ENCODE measurements around the gene ALPP. TPM values are rescaled to one million over a fixed set of nuclear protein-coding genes. Genes with fewer than 3 reads are reported as not detected.
A peak's percentile ranks its signal among the peaks of the same experiment; 100 is the strongest.
"Not testable (repeated sequence)": the region's sequence is repeated elsewhere in the genome, so short reads cannot be mapped to it uniquely, and the experiment has no call there.

ALPP gene
- total RNA-seq, 3 donors from 2014 or later = not detected

DNA sequence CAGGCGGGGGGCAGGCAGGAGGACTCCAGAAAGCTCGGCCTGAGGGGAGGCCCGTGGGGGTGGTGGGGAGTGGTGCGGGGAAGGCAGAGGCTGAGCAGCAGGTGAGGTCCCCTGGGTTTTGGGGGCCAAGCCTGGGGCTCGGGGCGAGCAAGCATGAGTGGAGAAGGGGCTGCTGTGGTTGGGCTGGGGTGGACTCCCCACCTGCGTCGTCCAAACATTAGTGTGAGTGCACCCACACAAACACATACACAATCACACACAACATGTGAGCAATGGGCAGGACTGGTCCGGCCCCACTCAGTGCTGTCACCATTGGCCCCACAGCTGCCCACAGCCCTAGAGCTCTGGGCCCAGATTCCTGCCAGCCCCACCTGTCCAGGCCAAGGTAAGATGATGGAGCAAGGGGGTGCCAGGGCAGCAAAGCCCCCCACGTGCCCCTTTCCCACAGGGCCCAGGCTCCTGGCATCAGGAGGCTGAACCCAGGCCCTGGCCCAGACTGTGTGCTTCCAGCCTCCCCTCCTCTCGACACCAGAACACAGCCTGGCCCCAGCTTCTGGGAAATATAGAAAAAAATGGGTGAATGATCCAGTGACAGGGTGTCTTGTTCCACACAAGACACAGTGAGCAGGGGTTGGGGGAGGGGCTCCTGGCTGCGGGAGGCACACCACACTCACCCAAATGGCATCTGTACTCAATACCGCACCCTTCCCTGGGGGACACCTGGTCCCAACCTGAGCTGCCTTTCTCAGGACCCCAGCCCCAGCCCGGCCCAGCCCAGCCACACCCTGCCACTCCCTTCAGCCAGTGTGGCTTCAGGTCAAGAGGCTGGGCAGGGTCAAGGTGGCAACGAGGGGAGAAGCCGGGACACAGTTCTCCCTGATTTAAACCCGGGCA, 463 bp upstream of the ALPP start:
- Mint-ChIP-seq H3K27me3 (ENCODE audit: low read depth) (peaks cover 15% of the 10 kb centered on the region), H3K4me3 (no peak overlapping the region), H3K9me3 (no peaks in the 10 kb centered on the region), H3K36me3 (ENCODE audit: insufficient read depth) (no peaks in the 10 kb centered on the region), H3K4me1 (ENCODE audit: low read depth) (no peaks in the 10 kb centered on the region)
- ATAC-seq = no peak
- no peak for DNase-seq

DNA sequence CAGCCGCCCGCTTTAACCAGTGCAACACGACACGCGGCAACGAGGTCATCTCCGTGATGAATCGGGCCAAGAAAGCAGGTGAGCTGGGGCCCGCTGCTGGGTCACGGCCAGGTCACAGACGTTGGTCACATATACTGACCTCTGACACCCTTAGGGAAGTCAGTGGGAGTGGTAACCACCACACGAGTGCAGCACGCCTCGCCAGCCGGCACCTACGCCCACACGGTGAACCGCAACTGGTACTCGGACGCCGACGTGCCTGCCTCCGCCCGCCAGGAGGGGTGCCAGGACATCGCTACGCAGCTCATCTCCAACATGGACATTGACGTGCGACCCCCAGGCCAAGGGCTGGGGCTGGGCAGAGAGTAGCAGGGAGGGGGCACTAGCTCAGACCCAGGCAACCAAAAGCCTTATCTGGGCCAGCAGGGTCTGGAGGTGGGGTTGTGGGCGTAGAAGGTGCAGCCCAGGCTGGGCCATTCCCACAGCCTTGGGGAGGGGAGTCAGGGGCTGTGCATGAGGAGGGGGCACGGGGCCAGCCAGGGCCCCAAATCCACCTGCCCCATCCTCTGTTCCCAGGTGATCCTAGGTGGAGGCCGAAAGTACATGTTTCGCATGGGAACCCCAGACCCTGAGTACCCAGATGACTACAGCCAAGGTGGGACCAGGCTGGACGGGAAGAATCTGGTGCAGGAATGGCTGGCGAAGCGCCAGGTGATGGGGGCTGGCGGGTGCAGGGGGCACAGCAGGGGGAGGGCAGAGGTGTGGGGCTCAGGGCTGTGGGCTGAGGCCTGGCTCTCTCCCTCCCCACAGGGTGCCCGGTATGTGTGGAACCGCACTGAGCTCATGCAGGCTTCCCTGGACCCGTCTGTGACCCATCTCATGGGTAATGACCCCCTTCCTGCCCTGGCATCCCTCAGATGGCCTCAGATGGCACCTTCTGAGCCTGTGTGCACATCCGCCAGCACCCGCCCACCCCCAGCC, 1.3 kb downstream of the ALPP start:
- not testable (repeated sequence) for ATAC-seq; H3K9me3 Mint-ChIP-seq; H3K4me3 Mint-ChIP-seq; H3K36me3 Mint-ChIP-seq (ENCODE audit: insufficient read depth); H3K4me1 Mint-ChIP-seq (ENCODE audit: low read depth); DNase-seq
- peaks cover 30% of the 10 kb centered on the region for H3K27me3 Mint-ChIP-seq (ENCODE audit: low read depth)

- not testable (repeated sequence) for H3K36me3 Mint-ChIP-seq (ENCODE audit: insufficient read depth); H3K9me3 Mint-ChIP-seq; DNase-seq; H3K4me3 Mint-ChIP-seq; H3K4me1 Mint-ChIP-seq (ENCODE audit: low read depth)
- peaks cover 43% of the 10 kb centered on the region for H3K27me3 Mint-ChIP-seq (ENCODE audit: low read depth)
- peak; percentile 76 to 77 for ATAC-seq
Measured at GRCh38 chr2:232381204-232382031, 2.9 kb downstream of the ALPP start.

DNA sequence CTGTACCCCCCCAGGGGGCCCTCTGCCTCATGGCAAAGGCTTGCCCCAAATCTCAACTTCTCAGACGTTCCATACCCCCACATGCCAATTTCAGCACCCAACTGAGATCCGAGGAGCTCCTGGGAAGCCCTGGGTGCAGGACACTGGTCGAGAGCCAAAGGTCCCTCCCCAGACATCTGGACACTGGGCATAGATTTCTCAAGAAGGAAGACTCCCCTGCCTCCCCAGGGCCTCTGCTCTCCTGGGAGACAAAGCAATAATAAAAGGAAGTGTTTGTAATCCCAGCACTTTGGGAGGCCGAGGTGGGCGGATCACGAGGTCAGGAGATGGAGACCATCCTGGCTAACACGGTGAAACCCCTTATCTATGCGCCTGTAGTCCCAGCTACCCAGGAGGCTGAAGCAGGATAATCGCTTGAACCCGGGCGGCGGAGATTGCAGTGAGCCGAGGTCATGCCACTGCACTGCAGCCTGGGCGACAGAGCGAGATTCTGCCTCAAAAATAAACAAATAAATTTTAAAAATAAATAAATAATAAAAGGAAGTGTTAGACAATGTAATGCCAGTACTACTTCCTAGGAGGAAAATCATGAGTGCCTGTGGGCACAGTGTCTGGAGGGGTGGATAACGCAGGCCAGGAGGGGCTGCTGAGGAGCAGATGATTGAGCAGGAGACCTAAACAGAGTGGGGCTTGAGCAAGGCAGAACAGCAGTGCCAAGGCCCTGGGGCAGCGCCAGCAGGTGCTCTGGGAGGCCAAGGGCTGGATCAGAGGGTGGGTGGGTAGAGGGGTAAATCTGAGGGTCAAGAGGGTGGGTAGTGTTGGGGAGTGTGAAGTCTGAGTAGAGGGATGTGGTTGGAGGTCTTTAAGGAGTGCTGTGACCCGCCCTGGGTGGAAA, 4.0 kb downstream of the ALPP start:
- no peaks in the 10 kb centered on the region for H3K9me3 Mint-ChIP-seq
- no peak for ATAC-seq
- H3K27me3 Mint-ChIP-seq (ENCODE audit: low read depth) = peaks cover 48% of the 10 kb centered on the region
- peaks cover 3% of the 10 kb centered on the region for H3K4me1 Mint-ChIP-seq (ENCODE audit: low read depth)
- no peaks in the 10 kb centered on the region for H3K36me3 Mint-ChIP-seq (ENCODE audit: insufficient read depth)
- DNase-seq = no peak
- H3K4me3 Mint-ChIP-seq = no peak overlapping the region

GRCh38 chr2:232384466-232384865, 5.9 kb downstream of the ALPP start:
- Mint-ChIP-seq H3K36me3 (ENCODE audit: insufficient read depth) (no peaks in the 10 kb centered on the region), H3K27me3 (ENCODE audit: low read depth) (peaks cover 55% of the 10 kb centered on the region), H3K9me3 (no peaks in the 10 kb centered on the region), H3K4me1 (ENCODE audit: low read depth) (peaks cover 3% of the 10 kb centered on the region), H3K4me3 (no peak overlapping the region)
- DNase-seq (no peak), ATAC-seq (no peak)

DNA sequence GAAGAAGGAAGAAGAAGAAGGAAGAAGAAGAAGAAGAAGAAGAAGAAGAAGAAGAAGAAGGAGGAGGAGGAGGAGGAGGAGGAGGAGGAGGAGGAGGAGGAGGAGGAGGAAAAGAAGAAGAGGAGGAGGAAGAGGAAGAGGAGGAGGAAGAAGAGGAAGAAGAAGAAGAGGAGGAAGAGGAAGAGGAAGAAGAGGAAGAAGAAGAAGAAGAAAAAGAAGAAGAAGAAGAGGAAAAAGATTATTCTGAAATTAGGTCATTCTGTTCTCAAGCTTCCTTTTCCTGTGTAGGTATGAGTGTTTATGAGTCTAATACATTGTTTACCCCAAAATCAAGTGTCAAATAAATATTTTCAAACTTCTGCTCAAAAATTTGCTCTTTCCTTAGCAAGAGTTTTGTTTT, 6.5 kb downstream of the ALPP start:
- not testable (repeated sequence) for ATAC-seq; H3K9me3 Mint-ChIP-seq; H3K36me3 Mint-ChIP-seq (ENCODE audit: insufficient read depth); H3K4me3 Mint-ChIP-seq; H3K4me1 Mint-ChIP-seq (ENCODE audit: low read depth); DNase-seq
- peaks cover 58% of the 10 kb centered on the region for H3K27me3 Mint-ChIP-seq (ENCODE audit: low read depth)

- H3K36me3 Mint-ChIP-seq (ENCODE audit: insufficient read depth) = no peaks in the 10 kb centered on the region
- ATAC-seq = no peak
Measured at GRCh38 chr2:232385660-232386489, 7.3 kb downstream of the ALPP start.

GRCh38 chr2:232386490-232386739, 7.9 kb downstream of the ALPP start:
- no peak for DNase-seq
- no peak for ATAC-seq
- no peak overlapping the region for H3K4me3 Mint-ChIP-seq
- H3K36me3 Mint-ChIP-seq (ENCODE audit: insufficient read depth) = no peaks in the 10 kb centered on the region
- H3K9me3 Mint-ChIP-seq = no peaks in the 10 kb centered on the region
- peaks cover 3% of the 10 kb centered on the region for H3K4me1 Mint-ChIP-seq (ENCODE audit: low read depth)
- H3K27me3 Mint-ChIP-seq (ENCODE audit: low read depth) = peaks cover 63% of the 10 kb centered on the region

More at GRCh38 chr2:232385660-232386489, 7.3 kb downstream of the ALPP start:
- peaks cover 3% of the 10 kb centered on the region for H3K4me1 Mint-ChIP-seq (ENCODE audit: low read depth)
- no peak overlapping the region for H3K4me3 Mint-ChIP-seq
- peaks cover 61% of the 10 kb centered on the region for H3K27me3 Mint-ChIP-seq (ENCODE audit: low read depth)
- DNase-seq = no peak
- no peaks in the 10 kb centered on the region for H3K9me3 Mint-ChIP-seq

DNA sequence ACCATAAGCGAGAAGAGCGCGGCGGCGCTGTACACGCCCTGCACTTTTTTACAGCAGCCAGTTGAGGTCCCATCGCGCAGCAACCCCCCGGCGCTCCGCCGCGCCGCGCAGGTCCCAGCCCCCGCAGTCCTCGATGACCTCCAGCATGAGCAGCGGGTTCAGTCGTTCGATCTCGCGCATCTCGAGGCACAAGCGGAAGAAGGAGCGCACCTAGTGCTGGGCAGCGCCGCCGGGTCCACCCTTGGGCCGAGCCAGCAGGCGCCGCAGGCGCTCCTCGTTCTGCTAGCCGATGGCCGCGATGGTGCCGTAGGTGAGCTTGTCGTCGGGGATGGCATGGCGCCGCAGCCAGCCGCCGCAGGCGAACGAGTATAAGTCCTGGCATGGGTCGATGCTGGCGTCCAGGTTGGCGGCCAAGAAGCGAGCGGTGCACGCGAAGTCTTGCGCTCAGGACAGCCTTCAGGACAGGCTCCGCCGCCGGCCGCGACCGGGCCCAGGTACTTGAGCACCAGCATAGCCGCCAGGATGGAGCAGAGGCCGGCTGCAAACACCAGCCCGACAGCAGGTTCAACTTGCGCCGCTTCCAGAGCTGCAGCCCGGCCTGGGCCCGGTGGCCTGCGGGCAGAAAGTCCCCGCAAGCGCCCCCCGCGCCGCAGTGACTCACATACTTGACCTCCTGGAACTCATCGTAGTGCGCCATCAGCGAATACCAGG, 8.3 kb downstream of the ALPP start:
- Mint-ChIP-seq H3K4me3 (no peak overlapping the region), H3K27me3 (ENCODE audit: low read depth) (peaks cover 60% of the 10 kb centered on the region)

GRCh38 chr2:232387451-232388171, 9.1 kb downstream of the ALPP start:
- Mint-ChIP-seq H3K4me1 (ENCODE audit: low read depth) (peaks cover 3% of the 10 kb centered on the region), H3K27me3 (ENCODE audit: low read depth) (peaks cover 57% of the 10 kb centered on the region), H3K9me3 (no peaks in the 10 kb centered on the region), H3K36me3 (ENCODE audit: insufficient read depth) (no peaks in the 10 kb centered on the region), H3K4me3 (no peak overlapping the region)
- DNase-seq (no peak), ATAC-seq (no peak)

More for the DNA sequence above, 8.3 kb downstream of the ALPP start:
- H3K36me3 Mint-ChIP-seq (ENCODE audit: insufficient read depth) = no peaks in the 10 kb centered on the region
- no peaks in the 10 kb centered on the region for H3K9me3 Mint-ChIP-seq
- ATAC-seq (no peak), DNase-seq (no peak)
- peaks cover 3% of the 10 kb centered on the region for H3K4me1 Mint-ChIP-seq (ENCODE audit: low read depth)

- no peak for ATAC-seq
- Mint-ChIP-seq H3K36me3 (ENCODE audit: insufficient read depth) (no peaks in the 10 kb centered on the region), H3K27me3 (ENCODE audit: low read depth) (peaks cover 51% of the 10 kb centered on the region), H3K4me3 (no peak overlapping the region), H3K4me1 (ENCODE audit: low read depth) (peaks cover 3% of the 10 kb centered on the region), H3K9me3 (no peaks in the 10 kb centered on the region)
- no peak for DNase-seq
Measured at GRCh38 chr2:232388324-232388891, 9.9 kb downstream of the ALPP start.
